Measurements from ENCODE around the gene RBM5.

DNA sequence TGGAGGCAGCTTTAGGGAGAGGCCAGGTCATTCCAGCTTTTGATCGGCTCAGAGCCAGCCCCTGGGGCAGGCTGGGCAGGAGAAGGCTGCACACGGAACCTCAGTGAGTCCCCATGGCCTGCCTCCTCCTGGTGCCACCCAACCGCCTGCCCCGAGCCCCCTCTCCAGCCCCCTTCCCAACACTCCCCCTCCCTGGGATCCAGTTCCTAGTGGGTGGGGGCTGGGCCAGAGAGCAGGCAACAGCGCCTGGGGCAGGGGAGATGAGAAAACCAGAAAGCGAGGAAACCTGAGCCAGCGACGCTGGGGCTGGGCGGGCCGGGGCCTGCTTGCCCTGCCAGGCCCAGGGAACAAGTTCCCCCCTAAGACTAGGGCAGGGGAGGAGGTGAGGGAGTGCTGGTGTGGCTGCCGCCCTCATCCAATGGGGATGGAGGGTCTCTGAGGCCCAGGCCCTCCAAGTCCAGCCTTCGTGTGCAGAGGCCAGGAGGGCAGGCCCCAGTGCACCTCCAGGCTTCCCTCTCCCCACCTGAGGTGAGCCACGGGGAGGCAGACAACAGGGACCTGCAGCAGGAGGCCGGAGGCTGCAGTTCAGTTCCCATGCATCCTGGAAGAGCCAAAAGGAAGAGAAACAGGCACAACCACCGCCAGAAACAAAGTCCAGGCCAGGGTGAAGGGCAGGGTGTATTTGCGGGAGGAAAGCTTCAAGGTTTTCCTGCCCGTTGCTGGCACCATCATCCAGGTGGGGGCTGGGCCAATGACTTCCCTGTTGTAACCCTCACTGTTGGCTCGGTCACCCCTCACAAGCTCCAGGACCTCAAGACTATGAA is 62.4 kb downstream of the RBM5 start:
- TF ChIP-seq CTCF (IDR thresholded peaks at IDR 0.05 in 4 of 5, conservative IDR thresholded peaks at IDR 0.05 in 1 of 5) = no peak
- no peak for TF ChIP-seq POLR2A (IDR thresholded peaks at IDR 0.05)

Measured in gastrocnemius medialis (tissue), 4 donors.